Trophoblast cell (in vitro differentiated cells and primary cell): ENCODE measurements around the gene LYPD6B.

Experiments
- DNase-seq, 2 donors: peaks; one replicate each; pipeline ENCODE4 v3.0.0-alpha.2; 2016
- H2AFZ ChIP-seq: 2 replicates; pipeline ENCODE4 v1.6.1; 2013; ENCODE audit warnings: low read length, moderate library complexity, mild to moderate bottlenecking; ENCODE audit not compliant: insufficient read depth, poor library complexity
- H2AK5ac ChIP-seq: 2 replicates; pipeline ENCODE4 v1.6.1; 2013; ENCODE audit warnings: mild to moderate bottlenecking, low read length
- H2BK120ac ChIP-seq: 2 replicates; pipeline ENCODE4 v1.6.1; 2013; ENCODE audit warnings: low read length, mild to moderate bottlenecking, moderate library complexity; ENCODE audit not compliant: insufficient read depth, poor library complexity
- H2BK12ac ChIP-seq: 2 replicates; pipeline ENCODE4 v1.6.1; 2013; ENCODE audit warnings: mild to moderate bottlenecking, low read length, moderate library complexity
- H2BK5ac ChIP-seq: 2 replicates; pipeline ENCODE4 v1.6.1; 2013; ENCODE audit warnings: low read length, low read depth, moderate library complexity, mild to moderate bottlenecking; ENCODE audit not compliant: poor library complexity
- H3K14ac ChIP-seq: 2 replicates; pipeline ENCODE4 v1.6.1; 2013; ENCODE audit warnings: mild to moderate bottlenecking, low read length
- H3K18ac ChIP-seq: 2 replicates; pipeline ENCODE4 v1.6.1; 2013; ENCODE audit warnings: mild to moderate bottlenecking, low read length
- H3K23ac ChIP-seq: 2 replicates; pipeline ENCODE4 v1.6.1; 2013; ENCODE audit warnings: low read length
- H3K27ac ChIP-seq: 2 replicates; pipeline ENCODE4 v1.5.1; 2013; ENCODE audit warnings: low read depth, mild to moderate bottlenecking, inconsistent platforms, low read length, moderate library complexity
- H3K27me3 ChIP-seq: 2 replicates; pipeline ENCODE4 v1.6.1; 2013; ENCODE audit warnings: inconsistent platforms, mild to moderate bottlenecking, low read length, moderate library complexity; ENCODE audit not compliant: insufficient read depth
- H3K36me3 ChIP-seq, 2 experiments: 1 replicate in 1 of 2; 2 replicates in 1 of 2; pipeline ENCODE4 v1.6.1; 2013; ENCODE audit warnings: low read length in 2 of 2, mild to moderate bottlenecking in 2 of 2, moderate library complexity in 1 of 2; ENCODE audit not compliant: insufficient read depth in 2 of 2, control insufficient read depth in 1 of 2
- H3K4ac ChIP-seq: 2 replicates; pipeline ENCODE4 v1.6.1; 2013; ENCODE audit warnings: low read depth, mild to moderate bottlenecking, low read length, moderate library complexity
- H3K4me1 ChIP-seq, 2 experiments: 1 replicate in 1 of 2; 2 replicates in 1 of 2; pipeline ENCODE4 v1.6.1; 2013; ENCODE audit warnings: low read length in 2 of 2, mild to moderate bottlenecking in 2 of 2, moderate library complexity in 1 of 2; ENCODE audit not compliant: insufficient read depth in 2 of 2, control insufficient read depth in 1 of 2
- H3K4me2 ChIP-seq: 2 replicates; pipeline ENCODE4 v1.6.1; 2013; ENCODE audit warnings: inconsistent platforms, mild to moderate bottlenecking, low read length, moderate library complexity
- H3K4me3 ChIP-seq: 2 replicates; pipeline ENCODE4 v1.5.1; 2013; ENCODE audit warnings: mild to moderate bottlenecking, low read depth, low read length, inconsistent platforms
- H3K79me1 ChIP-seq: one replicate; pipeline ENCODE4 v1.6.1; 2013; ENCODE audit warnings: low read length
- H3K79me2 ChIP-seq: 2 replicates; pipeline ENCODE4 v1.6.1; 2013; ENCODE audit warnings: low read length, mild to moderate bottlenecking; ENCODE audit not compliant: control insufficient read depth, insufficient read depth, poor library complexity
- H3K9ac ChIP-seq: 2 replicates; pipeline ENCODE4 v1.6.1; 2013; ENCODE audit warnings: mild to moderate bottlenecking, low read length
- H3K9me3 ChIP-seq: 2 replicates; pipeline ENCODE4 v1.6.1; 2013; ENCODE audit warnings: low read depth, mild to moderate bottlenecking, control low read depth, inconsistent platforms, low read length; ENCODE audit not compliant: insufficient read depth
- H4K12ac ChIP-seq: 2 replicates; pipeline ENCODE4 v1.6.1; 2013; ENCODE audit warnings: low read depth, mild to moderate bottlenecking, low read length, moderate library complexity
- H4K8ac ChIP-seq: 2 replicates; pipeline ENCODE4 v1.6.1; 2013; ENCODE audit warnings: low read depth, mild to moderate bottlenecking, low read length, moderate library complexity
- H4K91ac ChIP-seq: one replicate; pipeline ENCODE4 v1.6.1; 2013; ENCODE audit warnings: low read depth, mild to moderate bottlenecking, low read length, moderate library complexity
- WGBS: extraction: QIAGEN DNeasy Blood & Tissue Kit; methylation state at CpG from one replicate; pipeline ENCODE4 v1.1.7; 2013; ENCODE audit warnings: missing lambda C conversion rate; ENCODE audit not compliant: insufficient read length, insufficient coverage; ENCODE audit errors: extremely low coverage; 5-methylcytosine and 5-hydroxymethylcytosine counted together

Gene LYPD6B

GRCh38 chr2:149057401-149057800 is 18.9 kb downstream of the LYPD6B start:
- Histone ChIP-seq H3K4me3 (no peak overlapping the region), H2AFZ (no peak overlapping the region), H3K23ac (no peak overlapping the region), H3K9me3 (no peaks in the 10 kb centered on the region), H3K4me2 (no peak overlapping the region), H3K27ac (no peak overlapping the region), H3K9ac (no peak overlapping the region), H2BK5ac (no peak overlapping the region), H3K14ac (no peak overlapping the region), H3K4me1 (peaks cover 13 to 27% of the 10 kb centered on the region in 2 experiments), H3K27me3 (no peaks in the 10 kb centered on the region), H2BK12ac (no peak overlapping the region), H4K8ac (no peak overlapping the region), H3K79me1 (peaks cover 4% of the 10 kb centered on the region), H3K4ac (no peak overlapping the region), H3K36me3 (peaks cover 0 to 1% of the 10 kb centered on the region in 2 experiments), H3K18ac (no peak overlapping the region), H2AK5ac (no peak overlapping the region), H4K91ac (no peak overlapping the region), H4K12ac (no peak overlapping the region), H3K79me2 (peaks cover 2% of the 10 kb centered on the region), H2BK120ac (no peak overlapping the region)
- no CpG with 5 or more reads among the region's 5 CpGs for WGBS
- no peak for DNase-seq

DNA sequence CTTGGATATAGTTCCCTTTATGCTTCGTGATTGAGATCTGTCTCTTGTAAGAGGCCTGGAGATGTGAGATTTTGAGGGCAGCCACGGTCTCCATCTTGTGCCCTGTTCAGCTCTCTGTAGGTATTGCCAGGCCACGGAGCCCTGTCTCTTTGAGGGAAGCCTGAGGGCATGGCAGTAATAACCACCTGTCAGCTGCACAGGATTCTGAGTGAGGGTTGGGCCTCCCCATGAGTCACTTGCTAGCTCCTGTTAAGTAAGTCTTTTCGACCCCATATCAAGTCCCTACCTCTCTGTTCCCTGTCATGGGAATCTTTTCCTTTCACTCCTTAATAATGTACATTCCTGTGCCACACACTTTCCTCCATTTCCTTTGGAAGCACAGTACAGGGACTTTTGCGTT is 20.4 kb downstream of the LYPD6B start:
- no peak overlapping the region for H3K4me2 ChIP-seq
- H3K23ac ChIP-seq: no peak overlapping the region
- no CpG with 5 or more reads among the region's 5 CpGs for WGBS
- H4K12ac ChIP-seq: no peak overlapping the region
- no peaks in the 10 kb centered on the region for H3K27me3 ChIP-seq
- H3K36me3 ChIP-seq: peaks cover 0 to 1% of the 10 kb centered on the region in 2 experiments
- H3K9me3 ChIP-seq: no peaks in the 10 kb centered on the region
- no peak overlapping the region for H4K91ac ChIP-seq
- H4K8ac ChIP-seq: no peak overlapping the region
- DNase-seq: peak; percentile 26 to 50
- H3K9ac ChIP-seq: no peak overlapping the region
- H3K4me3 ChIP-seq: no peak overlapping the region
- no peak overlapping the region for H2BK120ac ChIP-seq
- no peak overlapping the region for H3K4ac ChIP-seq
- H2BK5ac ChIP-seq: no peak overlapping the region
- no peak overlapping the region for H3K14ac ChIP-seq
- peaks cover 2% of the 10 kb centered on the region for H3K79me2 ChIP-seq
- peaks cover 3% of the 10 kb centered on the region for H3K79me1 ChIP-seq
- H3K4me1 ChIP-seq: peaks cover 11 to 26% of the 10 kb centered on the region in 2 experiments
- no peak overlapping the region for H3K27ac ChIP-seq
- no peak overlapping the region for H2AFZ ChIP-seq
- H2AK5ac ChIP-seq: no peak overlapping the region
- no peak overlapping the region for H3K18ac ChIP-seq
- H2BK12ac ChIP-seq: no peak overlapping the region

- Histone ChIP-seq H2AFZ (no peak overlapping the region), H2BK12ac (no peak overlapping the region), H4K12ac (no peak overlapping the region), H4K8ac (no peak overlapping the region), H3K79me2 (peaks cover 2% of the 10 kb centered on the region), H2BK5ac (no peak overlapping the region), H3K4me2 (no peak overlapping the region), H3K14ac (no peak overlapping the region), H3K23ac (no peak overlapping the region), H3K9ac (no peak overlapping the region), H3K9me3 (no peaks in the 10 kb centered on the region), H3K79me1 (peaks cover 3% of the 10 kb centered on the region), H2BK120ac (peak overlapping the region; percentile 8), H3K4ac (no peak overlapping the region), H3K4me1 (peaks cover 15 to 30% of the 10 kb centered on the region in 2 experiments), H4K91ac (no peak overlapping the region), H2AK5ac (no peak overlapping the region), H3K18ac (peak overlapping the region; percentile 37), H3K27ac (no peak overlapping the region), H3K4me3 (no peak overlapping the region), H3K36me3 (peaks cover 0 to 1% of the 10 kb centered on the region in 2 experiments), H3K27me3 (no peaks in the 10 kb centered on the region)
- WGBS: no CpG with 5 or more reads among the region's 1 CpG
- DNase-seq: no peak
Measured at GRCh38 chr2:149059822-149060221, 21.3 kb downstream of the LYPD6B start.

DNA sequence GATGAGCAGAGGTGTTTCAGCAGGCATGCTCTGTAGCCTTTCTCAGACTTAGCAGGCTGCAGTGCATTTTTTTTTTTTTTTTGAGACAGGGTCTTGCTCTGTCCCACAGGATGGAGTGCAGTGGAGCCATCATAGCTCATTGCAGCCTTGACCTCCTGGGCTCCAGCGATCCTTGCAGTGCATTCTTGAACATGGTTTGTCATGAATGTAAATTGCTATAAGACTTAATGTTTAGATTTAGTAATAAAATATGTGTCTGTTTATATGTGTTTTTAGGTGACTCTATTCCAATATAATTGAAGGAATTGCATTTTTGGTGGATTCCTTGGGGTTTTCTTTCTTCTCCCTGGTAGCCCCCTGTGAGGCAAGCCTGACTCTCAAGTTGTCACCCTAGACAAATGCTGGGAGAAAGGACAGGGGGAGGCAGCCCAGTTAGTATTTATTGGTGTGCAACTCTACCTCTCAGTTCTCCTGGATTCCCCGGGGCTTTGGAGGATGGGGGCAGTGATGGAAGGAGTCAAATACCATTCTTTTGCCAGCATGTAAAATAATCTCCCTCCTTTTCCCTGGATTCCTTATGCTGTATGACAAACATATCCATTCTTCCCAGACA is 22.7 kb downstream of the LYPD6B start:
- no peak overlapping the region for H2BK120ac ChIP-seq
- no peak overlapping the region for H3K14ac ChIP-seq
- no peak overlapping the region for H4K12ac ChIP-seq
- H3K4me2 ChIP-seq: no peak overlapping the region
- H3K9me3 ChIP-seq: no peaks in the 10 kb centered on the region
- H3K27me3 ChIP-seq: no peaks in the 10 kb centered on the region
- H2BK5ac ChIP-seq: no peak overlapping the region
- peaks cover 3% of the 10 kb centered on the region for H3K79me1 ChIP-seq
- H4K8ac ChIP-seq: no peak overlapping the region
- H3K4me3 ChIP-seq: no peak overlapping the region
- peaks cover 2% of the 10 kb centered on the region for H3K79me2 ChIP-seq
- peaks cover 16 to 31% of the 10 kb centered on the region in 2 experiments for H3K4me1 ChIP-seq
- H4K91ac ChIP-seq: no peak overlapping the region
- peaks cover 0 to 1% of the 10 kb centered on the region in 2 experiments for H3K36me3 ChIP-seq
- H3K27ac ChIP-seq: no peak overlapping the region
- H3K23ac ChIP-seq: no peak overlapping the region
- peak in 1 of 2 donors; percentile 41 for DNase-seq
- no peak overlapping the region for H2BK12ac ChIP-seq
- no peak overlapping the region for H2AK5ac ChIP-seq
- WGBS: no CpG with 5 or more reads among the region's 2 CpGs
- H3K9ac ChIP-seq: no peak overlapping the region
- H3K4ac ChIP-seq: peak overlapping the region; percentile 23
- H2AFZ ChIP-seq: no peak overlapping the region
- H3K18ac ChIP-seq: no peak overlapping the region
